Activated CD8-positive, alpha-beta memory T cell treated with anti-CD3 and anti-CD28 coated beads, Interleukin-2, amount 50 U/mL, for 24 hours (primary cell): ENCODE measurements around the gene STMP1.
"Not testable (repeated sequence)": the region's sequence is repeated elsewhere in the genome, so short reads cannot be mapped to it uniquely, and the experiment has no call there.

Experiments
- DNase-seq: peaks from one replicate; pipeline ENCODE4 v3.0.0-alpha.2; 2020; ENCODE audit errors: extremely low read depth

The STMP1 gene

DNA sequence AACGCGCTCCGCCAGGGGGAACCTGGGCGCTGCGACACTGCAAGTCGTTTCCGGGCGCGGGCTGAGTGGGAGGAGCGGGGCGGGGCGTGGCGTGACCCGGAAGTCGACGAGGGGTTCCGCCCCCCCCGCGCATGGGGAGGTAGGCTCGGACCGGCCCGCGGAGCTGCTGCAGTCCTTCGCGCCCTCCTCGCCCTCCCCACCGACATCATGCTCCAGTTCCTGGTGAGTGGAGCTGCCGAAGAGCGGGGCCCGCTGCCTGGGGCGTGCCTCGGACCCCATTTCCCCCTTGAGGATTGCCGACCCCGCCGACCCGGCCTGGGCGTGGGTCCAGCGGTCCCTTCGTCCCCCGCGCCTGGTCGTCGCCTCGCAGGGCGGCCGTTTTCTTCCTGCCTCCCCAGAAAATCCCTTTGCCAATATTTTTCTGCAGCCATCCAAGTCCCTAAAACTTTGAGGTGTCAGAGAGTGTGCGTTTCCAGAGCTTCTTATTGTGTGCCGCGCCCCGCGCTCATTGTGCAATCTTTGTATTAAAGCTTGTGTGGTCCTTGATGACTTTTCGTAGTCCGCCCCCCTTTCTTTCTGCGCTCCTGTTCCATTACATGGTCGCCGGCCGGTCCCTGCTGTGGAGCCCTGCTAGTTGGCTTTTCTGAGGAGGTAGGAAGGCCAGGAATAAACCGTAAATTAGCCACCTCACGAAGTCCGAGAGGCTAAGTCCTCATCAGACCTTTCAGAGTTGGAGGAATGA, at the start of gene STMP1:
Gene STMP1 (plus strand): TSS at position 142 of the 742 bp plus-strand sequence.
- peak; percentile 87 for DNase-seq

GRCh38 chr7:135616136-135616535, 46.2 kb upstream of the STMP1 start:
- no peak for DNase-seq

DNA sequence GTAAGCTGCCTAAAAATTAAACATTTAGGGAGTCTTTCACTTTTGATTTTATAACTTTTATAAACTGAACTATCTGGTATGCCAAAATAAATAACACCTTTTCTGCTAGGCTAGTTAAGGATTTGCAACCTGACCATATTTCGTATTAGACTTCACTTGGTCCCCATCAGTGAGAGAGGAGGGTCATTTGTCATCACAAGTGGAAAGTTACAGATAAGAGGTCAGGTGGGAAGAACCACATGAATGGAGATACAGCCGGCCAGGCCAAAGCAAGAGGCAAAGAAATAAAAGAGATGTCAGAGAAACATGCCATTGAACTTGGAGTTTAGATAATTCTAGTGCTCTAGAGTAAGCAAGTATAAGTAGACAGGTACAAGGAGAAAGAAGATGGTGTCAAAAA, 44.5 kb upstream of the STMP1 start:
- no peak for DNase-seq

DNA sequence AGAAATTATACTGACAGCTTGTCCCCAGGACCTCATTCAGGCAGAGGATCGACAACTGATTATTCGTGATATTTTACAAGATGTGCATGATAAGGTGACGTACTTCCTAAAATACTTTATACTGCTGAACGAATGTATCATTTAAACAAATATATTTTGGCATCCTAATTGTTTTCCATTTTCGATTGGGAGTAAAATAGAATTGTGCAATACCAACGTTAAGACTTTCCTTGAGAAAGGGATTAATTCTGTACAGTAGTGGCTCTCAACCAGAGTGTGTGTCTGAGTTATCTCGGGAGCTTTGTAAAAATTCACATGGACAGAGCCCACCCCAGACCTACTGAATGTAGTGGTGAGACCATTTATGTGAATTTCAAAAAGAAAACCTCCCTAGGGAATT, 43.8 kb upstream of the STMP1 start:
- no peak for DNase-seq

GRCh38 chr7:135620447-135620846, 41.9 kb upstream of the STMP1 start:
- DNase-seq: no peak

DNA sequence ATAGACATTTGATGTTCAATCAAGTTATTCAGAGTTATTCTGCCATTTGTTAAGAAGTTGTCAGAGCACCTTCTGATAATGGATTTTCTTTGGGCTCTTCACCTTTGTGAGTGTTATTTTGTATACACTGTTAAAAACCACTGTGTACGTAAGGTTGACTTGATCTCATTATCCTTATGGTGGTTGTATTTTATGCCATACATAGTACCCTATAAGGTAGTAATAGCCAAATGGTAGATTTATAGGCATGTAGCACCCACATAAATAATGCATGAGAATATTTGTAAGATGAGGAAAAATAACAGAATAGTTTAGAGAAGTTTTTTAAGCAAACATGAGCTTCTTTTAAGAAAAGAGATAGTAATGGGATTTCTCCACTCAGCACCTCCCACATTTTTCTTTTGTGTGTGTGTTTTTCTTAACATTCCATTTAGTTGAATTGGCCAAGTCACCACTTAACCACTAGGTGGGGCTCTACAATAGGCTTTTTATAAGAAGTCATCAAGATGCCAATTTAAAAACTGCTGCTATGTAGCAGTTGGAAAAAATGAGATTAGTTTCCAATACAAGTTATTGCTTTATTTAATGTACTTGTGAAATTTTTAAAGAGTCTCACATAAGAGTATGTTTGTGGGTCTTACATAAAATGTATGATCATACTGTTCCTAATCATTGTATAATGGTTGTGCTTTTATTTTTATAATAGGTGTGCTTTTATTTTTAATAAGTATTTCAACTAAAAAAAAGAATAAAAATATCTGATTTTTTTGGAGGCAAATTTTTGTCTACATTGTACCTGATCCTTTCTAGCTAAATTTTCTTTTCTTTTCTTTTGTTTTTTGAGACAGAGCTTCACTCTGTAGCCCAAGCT, 41.1 kb upstream of the STMP1 start:
- DNase-seq: no peak

- DNase-seq: no peak
Measured at GRCh38 chr7:135634191-135634878, 28.0 kb upstream of the STMP1 start.

GRCh38 chr7:135639690-135640089, 22.6 kb upstream of the STMP1 start:
- DNase-seq: not testable (repeated sequence)

DNA sequence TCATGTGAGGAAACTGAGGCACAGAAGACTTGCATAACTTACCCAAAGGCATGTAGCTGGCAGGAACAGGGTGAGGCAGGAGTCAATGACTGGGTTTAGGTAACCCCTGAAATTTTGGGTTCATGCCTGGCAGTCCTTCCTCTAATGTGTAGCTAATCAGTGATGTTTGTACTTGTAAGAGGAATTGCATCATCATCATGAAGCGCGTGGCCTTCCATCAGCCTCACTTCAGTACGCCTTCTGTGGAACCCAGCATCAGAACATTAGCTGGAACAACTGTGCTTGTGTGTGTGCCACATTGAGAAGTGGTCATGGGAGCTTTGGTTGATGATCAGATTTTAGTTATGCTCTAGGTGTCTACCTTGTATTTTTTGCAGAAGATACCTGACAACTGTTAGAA, 18.2 kb upstream of the STMP1 start:
- DNase-seq: no peak

DNA sequence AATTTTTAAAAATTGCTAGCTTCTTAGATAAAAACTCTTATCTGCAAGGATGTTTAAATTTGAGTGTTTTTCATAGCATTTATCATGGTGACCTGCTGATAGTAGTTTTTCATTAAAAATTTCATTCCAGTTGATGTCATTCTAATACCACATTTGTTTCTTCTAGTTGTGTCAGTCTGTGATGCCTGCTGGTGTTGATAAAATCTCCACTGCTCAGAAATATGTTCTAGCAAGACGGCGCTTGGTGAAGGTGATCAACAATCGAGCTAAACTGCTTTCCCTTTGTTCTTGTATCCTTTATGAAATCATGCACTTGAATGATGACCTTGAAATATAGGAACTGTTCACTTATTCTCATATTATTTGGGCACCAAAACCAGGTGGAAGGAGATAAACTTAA, 17.6 kb upstream of the STMP1 start:
- DNase-seq: no peak

GRCh38 chr7:135645296-135645904, 16.9 kb upstream of the STMP1 start:
- no peak for DNase-seq

- no peak for DNase-seq
Measured at GRCh38 chr7:135647755-135648154, 14.6 kb upstream of the STMP1 start.

DNA sequence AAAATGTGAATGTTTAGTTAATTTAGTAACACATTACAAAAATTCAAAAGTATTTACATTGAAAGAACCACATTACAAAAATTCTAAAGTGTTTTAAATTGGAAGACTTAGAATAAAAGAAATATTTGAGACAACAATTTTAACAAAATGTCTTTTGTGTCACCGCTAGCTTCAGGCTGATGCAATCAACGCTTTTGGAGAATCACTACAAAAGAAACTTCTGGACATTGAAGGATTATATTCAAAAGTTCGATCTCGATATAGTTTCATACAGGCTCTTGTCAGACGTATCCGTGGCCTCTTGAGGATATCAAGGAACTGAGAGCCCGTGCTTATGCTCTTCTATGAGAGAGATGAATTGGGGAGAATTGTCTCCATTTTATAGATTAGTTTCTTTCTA, 14.1 kb upstream of the STMP1 start:
- DNase-seq: no peak

DNA sequence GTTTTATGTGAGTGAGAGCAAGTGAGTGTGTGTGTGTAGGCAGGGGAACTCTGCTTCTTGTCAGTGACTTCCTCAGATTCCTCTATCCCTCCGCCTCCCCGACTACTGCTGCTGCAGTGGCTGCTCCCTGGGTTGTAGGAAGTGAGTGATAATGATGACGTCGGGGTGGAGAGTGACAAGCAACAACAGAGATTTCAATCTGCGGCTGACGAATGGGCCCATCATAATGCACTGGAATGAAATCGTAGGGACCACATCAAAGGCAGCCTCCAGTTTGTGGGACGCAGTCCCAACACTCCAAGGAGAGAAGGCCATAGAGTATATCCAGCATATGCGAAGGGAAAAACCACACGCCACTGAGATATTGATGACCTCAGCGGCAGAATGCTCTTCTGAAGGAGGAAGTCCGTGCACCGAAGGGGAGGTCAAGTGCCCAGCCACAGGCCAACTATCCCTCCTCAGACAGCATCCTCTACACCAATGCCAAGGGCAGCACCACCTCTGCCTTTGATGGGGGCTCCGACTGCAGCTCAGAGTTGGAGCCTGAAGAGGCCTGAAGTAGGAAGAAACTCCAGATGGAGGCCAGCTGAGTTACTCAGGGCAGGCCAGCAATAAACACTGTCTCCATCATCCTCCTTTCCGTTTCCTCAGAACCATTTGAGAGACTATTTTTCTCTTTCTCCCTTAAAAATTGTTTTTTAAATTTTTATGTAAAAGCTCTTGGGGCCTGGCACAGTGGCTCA, 11.3 kb upstream of the STMP1 start:
- no peak for DNase-seq

- no peak for DNase-seq
Measured at GRCh38 chr7:135653340-135654080, 8.8 kb upstream of the STMP1 start.

DNA sequence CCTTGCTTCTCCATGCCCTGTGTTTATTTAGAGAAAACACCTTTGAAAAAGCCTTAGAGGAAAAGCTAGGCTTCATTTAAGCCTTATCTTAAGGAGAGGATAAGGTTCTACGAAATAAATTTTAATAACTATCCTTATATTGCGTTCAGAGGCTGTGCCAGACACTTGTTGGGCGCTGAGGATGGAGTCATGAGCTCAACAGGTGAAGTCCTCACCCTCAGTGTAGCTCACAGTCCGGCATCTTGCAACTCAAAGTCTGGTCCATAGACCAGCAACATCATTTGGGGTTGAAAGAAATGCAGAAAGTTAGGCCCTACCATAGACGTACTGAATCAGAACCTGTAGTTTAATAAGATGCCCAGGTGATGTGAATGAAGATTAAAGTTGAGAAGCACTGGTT, 3.8 kb upstream of the STMP1 start:
- no peak for DNase-seq

DNA sequence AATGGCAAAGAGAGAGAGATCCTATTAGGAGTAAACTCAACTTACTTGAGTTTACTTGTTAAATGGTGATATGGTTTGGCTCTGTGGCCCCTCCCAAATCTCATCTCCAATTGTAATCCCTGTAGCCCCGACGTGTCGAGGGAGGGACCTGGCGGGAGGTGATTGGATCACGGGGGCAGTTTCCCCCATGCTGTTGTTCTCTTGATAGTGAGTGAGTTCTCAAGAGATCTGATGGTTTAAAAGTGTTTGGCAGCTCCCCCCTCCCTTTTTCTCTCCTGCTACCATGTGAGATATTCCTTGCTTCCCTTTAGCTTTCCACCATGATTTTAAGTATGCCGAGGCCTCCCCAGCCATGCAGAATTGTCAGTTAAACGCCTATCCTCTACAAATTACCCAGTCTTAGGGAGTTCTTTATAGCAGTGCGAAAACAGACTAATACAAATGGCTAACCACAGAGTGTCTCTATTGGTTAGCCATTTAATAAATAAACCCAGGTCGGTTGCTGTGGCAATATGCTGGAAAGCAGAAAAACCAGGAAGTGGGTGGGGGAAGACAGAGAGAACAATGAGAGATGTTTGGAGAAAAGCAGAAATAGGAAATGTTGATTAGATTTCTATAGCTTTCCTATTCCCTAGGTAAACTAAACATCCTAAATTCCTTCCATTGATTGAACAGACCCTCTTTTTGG, 3.0 kb upstream of the STMP1 start:
- DNase-seq: no peak

DNA sequence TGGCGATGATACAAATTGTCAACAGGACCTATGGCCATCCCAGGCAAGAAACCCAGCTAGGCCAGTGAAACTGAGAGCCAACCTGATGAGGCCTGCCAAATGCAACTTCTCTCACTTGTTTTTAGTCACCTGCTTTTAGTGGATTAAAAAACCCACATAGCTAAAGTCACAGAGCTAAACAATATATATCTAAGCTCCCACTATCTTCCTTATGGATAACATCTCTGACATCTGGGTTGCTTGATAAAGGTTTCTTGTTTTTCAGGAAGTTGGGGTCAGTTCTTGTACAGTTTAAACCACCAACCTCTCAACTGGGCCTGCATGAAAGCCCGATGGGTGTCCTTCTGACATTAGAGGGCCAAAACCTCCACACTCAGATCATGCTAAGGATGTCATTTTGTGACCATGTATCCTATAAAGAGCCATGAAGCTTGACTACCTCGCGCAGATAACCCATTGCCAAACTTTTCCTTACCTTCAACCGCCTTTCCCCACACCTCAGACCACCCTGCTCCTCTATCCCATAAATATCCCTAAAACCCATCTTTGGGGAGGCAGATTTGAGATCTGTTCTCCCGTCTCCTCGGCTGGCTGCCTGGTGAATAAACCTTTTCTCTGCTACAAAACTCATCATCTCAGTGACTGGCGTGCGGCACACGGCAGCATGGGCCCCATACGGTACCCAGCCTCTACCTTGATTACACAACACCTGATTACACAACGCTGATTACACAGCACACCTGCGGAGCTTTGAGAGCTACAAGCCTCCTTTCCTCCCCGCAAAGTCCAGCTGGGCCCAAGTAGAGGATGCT, 797 bp upstream of the STMP1 start:
- DNase-seq: no peak

- DNase-seq: no peak
Measured at GRCh38 chr7:135662123-135662372, 266 bp upstream of the STMP1 start.
